Suppressor macrophage treated with lipopolysaccharide for 1 hour (primary cell): ENCODE results near the gene MLLT10.

Experiments used
- DNase-seq, 3 donors: peaks; one replicate each; pipeline ENCODE4 v3.0.0-alpha.2; 2020 to 2022

The MLLT10 gene

DNA sequence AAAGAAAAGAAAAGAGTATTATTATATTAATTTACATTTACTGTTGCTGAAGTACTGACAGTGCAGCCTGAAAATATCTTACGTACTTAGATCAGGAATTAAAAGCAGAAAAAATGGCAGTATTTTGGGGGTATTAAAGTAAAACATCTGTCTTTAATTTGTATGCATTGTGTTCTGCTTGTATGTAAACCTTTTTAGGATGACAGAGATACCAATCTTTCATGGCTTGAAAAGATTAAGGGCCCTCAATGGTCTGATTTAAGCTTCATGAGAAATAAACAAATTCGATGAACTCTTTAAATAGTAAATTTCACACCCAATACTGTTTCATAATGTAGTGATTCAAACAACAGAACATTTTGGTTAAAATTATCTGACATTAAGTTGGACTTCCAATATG is 116.3 kb downstream of the MLLT10 start:
- no peak for DNase-seq

DNA sequence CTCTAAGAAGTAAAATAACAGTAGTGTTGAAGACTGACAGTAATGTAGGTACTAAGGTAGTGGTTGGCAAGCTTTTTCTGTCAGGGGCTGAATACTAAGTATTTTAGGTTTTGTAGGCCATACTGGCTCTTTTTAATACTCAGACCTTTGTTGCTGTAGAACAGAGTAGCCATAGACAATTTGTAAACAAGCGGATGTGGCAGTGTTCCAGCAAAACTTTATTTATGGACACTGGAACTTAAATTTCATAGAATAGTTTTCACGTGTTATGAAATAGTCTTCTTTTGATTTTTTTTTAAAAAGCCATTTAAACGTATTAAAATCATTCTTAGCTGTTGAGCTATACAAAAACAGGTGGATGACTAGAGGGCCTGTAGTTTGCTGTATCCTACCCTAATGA is 121.2 kb downstream of the MLLT10 start:
- DNase-seq: no peak

DNA sequence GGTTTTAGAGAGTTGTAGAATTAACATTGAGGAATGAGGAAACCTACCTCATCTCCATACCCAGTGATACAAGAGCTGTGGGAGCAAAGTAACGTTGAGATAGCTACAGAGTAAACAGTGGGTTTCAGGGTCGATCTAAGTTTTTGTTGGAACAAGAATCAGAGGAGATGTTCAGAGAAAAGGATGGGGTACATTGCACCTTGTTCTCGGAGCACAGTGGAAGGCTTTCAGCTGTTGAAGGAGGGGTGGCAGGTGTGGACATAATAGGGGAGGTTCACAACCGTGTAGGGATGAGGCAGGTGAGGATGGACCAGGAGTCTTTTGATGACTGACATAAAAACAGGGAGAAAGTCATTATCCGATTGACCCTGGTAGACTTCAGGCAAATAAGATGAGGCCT is 121.7 kb downstream of the MLLT10 start:
- no peak for DNase-seq

DNA sequence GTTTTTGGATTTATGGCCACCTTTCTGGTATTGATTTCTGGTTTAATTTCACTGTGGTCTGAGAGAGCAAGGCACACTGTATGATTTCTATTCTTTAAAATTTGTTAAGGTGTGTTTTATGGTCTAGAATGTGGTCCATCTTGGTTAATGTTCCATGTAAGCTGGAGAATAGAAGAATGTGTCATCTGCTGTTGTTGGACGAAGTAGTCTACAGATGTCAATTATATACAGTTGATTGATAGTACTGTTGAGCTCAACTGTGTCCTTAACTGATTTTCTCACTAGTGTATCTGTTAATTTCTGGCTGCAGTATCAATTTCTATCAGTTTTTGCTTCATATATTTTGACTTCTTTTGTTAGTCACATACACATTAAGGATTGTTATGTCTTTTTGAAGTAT is 127.1 kb downstream of the MLLT10 start:
- DNase-seq: no peak

DNA sequence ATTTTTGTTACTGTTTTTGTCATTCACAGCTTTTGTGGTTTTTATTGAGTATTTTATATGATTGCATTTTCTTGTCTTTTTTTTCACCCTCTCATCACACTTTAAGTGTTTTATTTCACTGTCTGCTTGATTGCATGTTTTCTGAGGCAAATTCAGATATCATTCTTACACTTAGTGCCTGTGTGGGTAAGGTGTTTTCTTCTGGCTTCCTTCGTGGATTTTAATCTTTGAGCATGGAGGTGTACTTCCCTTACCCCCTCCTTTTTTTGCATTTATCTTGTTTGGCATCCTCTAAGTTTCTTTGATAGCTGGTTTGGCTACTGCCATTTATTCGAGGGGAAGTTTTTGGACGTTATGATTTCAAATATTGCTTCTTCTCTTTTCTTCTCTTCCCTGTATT is 127.9 kb downstream of the MLLT10 start:
- DNase-seq: no peak

DNA sequence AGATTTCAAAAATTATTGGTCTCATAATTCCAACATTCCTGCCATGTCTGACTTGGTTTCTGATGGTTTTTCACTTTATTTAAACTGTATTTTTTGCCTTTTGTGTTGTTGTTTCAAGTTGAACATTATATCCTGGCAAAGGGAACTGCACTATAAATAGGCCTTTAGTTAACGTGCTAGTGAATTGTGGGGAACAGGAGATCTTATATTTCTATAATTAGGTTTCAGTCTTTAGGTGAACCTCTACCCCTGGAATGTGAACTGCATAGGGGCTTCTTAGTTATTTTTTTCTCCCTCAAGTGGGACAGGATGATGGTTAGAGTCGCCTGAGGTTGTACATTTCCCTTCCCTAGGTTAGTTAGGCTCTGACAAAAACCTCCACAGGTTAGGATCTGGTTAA is 128.6 kb downstream of the MLLT10 start:
- DNase-seq: no peak

DNA sequence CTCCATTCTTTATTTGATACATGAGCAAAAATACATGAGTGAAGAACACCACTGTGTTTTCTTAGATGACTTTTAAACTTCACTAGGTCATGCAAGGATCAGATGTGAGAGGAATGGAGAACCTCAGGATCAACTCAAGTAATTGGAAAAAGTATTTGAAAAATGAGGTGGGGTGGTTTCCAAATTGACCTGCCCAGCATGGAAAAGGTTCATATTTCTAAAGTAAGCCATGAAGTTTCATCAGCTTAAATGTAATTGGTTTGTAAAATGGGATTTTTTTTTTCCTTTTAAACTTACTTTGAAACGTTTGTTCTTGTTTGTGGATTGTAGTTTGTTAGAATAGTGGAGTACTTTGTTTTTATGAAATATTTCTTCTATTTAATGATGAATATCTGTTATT is 134.8 kb downstream of the MLLT10 start:
- no peak for DNase-seq

DNA sequence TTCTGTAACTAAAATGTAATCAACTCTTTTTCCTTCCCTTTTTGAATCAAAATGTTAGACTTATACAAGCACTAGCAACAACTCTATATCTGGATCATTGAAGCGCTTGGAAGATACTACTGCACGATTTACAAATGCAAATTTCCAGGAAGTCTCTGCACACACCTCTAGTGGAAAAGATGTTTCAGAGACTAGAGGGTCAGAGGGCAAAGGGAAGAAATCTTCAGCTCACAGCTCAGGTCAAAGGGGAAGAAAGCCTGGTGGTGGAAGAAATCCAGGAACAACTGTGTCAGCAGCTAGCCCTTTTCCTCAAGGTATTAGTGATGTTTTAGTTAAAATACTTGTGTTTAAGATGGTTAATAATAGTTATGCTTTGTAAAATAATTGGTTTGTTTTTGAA is 136.4 kb downstream of the MLLT10 start:
- peak in 1 of 3 donors; percentile 8 for DNase-seq

DNA sequence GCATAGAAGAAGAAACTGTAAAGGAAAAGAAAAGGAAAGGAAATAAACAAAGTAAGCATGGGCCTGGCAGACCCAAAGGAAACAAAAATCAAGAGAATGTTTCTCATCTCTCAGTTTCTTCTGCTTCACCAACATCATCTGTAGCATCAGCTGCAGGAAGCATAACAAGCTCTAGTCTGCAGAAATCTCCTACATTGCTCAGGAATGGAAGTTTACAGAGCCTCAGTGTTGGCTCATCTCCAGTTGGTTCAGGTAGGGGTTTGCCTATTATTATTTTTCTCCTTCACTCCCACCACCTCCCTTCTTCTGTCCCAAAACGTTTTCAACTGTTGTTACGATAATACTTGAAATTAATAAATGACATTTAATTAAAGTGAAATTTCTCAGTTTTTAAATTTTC is 139.6 kb downstream of the MLLT10 start:
- no peak for DNase-seq

DNA sequence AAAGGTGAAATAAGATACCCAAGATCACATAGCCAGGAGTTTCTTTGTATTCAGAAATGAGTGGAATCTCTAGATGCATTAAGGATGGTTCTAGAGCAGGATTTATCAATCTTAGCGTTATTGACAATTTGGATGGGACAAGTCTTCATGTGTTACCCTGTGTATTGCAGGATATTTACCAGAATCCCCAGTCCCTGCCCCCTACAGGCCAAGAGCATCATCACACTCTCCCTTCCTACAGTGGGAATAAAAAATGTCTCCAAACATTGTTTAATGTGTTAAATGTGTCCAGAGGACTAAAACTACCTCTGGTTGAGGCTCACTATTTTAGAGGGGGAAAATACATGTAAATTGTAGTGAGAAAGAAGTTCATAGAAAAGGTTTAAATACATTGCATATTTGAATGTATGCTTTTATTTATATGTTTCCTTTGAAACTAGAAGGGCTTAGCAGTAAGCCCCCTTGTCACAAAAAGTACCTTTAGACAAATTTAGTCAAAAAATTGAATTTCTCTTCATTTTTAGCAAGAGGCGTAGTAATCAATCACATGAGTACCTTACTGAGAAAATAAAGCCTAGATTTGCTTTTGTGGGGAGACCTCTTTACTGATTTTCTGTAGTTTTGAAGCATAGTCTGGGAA is 141.2 kb downstream of the MLLT10 start:
- peak; percentile 60 to 63 (median 63) for DNase-seq

DNA sequence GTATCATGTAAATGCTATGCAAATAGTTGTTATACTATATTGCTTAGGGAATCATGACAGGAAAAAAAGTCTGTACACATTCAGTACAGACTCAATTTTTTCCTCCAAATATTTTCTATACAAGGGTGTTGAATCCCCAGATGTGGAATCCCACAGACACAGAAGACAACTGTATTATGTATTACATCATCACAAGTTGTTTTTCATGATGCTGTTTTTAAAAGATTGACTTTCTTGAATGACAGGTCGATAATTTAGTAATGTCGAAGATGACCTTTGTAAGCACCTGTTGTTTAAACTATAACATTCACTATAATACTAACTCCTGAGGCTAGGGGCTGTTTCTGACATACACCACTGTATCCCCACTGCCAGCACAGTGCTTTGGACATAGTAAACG is 143.5 kb downstream of the MLLT10 start:
- DNase-seq: no peak

DNA sequence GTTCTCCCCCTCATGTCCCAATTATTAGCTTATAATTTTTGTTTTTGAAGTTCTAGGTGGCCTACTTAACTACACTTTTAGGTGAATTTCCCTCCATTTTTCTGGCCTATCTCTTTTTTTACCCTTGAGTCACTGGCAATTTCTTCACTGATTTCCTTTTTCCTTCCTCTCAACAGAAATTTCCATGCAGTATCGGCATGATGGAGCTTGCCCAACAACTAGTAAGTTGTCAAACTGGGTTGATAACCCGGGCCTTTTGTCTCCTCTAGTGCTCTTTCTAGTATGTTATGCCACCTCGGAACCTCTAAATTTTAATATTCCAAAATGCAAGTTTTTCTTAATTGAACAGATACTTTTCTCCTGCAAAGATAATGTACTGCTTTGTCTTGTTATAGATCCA is 147.1 kb downstream of the MLLT10 start:
- DNase-seq: no peak

DNA sequence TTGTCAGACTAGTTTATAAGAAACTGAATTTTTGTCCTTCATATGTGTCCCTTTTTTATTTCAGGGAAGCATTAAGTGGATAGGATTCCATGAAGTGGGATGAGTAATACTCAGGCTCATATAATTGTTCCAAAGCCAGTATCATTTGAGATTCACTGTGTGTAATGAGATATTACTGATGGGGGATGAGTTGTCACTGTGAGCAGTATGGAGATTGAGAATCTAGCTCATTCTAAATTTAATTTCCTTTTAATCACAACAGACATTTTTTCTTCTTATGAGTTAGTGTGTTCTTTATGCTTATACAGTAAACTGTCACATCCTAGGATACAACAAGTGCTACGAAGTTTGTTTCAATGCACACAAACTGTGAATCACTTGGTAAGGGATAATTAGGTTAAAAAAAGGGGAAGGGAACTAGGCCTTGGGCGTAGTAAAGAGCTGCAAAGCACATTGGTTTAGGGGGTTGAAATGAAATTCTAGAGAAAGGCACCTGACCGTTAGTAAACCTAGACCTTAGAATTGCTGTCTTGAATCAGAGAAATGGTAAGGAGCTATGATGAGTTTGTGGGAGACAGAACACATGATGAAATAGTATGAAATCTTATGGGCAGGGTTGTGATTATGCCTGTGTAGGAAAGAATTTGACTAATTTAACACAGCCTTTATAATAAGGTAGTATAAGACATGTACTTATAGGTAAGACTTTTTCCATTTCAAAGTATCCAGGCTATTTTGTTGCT is 153.4 kb downstream of the MLLT10 start:
- DNase-seq: no peak

DNA sequence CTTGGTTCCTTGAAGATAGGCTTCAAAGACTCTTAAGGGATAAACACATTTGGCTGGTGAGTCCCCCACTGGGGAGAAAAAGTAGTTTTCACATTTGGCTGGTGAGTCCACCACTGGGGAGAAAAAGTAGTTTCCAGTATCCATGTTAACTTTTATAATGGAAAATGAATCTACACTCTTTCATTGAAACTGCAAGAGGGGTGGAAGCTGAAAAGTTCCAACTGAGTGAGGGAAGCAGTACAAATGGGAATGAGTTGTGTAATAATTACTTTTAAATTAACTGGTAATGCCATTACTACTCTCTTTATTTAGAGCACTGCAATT is 153.9 kb downstream of the MLLT10 start:
- no peak for DNase-seq

DNA sequence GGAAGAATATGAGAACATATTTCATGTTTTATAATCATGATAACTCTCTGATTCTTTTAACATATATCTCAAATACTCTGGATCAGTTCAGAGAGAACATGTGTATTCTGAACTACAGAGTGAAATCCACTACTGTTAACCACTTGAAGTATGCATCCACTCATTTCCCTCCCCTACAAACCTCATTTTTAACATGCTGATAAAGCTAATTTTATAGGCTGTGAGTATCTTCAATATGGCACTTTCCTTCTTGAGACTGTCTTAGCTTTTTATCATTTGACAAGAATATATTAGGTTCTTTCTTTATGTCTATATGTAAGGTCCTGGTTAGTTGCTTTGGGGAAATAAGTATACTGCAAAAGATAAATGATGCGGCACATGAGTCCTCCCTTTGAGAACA is 154.8 kb downstream of the MLLT10 start:
- DNase-seq: no peak

DNA sequence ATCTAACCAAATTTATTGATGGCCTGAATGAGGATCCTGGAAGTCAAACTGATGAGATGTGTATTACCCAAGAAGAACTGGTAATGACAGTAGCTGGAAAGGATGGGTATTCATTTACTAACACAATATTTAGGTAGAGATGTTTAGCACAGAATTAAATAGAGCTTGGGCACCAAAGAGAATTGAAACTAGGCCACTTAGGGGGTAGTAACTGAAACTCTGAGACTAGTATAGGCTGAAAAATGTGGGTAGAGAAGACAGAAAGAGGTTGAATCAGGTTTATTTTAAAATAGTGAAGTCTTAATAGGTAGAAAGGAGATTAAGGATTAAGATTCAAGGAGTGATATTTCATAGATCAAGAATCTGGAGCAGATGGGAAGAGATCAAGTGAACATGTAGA is 155.8 kb downstream of the MLLT10 start:
- DNase-seq: no peak

DNA sequence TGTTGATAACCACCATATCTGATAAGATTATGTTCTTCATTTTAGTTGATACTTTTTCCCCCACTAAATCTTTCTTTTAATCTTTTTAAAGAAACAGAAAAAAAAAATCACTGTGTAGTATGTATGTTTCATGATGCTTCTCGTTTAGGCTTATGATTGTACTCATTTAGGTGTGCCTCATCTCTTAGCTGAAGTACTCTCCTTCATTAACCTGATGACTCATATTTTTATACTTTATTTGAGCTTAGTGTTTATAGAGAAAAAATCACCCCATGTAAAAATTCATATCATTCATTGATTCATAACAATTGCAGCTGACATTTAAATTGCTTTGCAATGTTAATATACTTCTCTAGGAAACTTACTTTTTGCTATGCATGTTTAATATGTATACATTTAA is 158.9 kb downstream of the MLLT10 start:
- DNase-seq: no peak

DNA sequence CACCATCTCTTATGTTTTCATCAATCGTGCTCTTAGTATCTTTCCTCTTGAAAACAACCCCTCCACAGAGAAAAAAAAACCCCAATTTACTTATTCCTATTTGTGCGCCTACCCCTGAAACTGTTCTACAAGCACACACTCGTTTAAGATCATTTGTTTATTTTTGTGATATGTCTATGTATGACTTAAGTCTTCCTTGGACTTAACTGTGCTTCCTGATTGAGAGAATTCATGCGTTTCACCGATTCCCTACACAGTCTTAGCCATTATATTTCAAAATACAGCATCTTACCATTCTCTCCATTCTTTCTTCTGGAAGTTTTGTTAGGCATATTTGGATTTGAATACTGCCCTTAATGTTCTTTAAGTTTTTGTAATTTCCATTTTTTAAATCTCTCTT is 159.4 kb downstream of the MLLT10 start:
- DNase-seq: no peak

DNA sequence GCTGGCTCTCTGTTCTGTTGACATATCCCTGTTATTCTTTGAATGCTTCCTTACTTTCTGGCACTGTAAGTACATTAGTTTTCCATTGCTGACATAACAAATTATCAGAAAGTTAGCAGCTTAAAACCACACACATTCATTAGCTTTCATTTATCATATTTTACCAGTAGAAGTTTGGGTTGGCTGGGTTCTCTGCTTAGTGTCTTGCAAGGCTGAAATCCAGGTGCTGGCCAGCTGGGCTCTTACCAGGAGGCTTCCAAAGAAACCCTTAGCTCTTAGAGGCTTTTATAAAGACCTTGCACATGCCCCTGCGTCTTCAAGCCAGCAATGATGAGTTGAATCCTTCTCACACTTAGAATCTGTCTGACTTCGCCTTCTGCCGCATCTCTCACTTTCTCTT is 160.6 kb downstream of the MLLT10 start:
- no peak for DNase-seq

DNA sequence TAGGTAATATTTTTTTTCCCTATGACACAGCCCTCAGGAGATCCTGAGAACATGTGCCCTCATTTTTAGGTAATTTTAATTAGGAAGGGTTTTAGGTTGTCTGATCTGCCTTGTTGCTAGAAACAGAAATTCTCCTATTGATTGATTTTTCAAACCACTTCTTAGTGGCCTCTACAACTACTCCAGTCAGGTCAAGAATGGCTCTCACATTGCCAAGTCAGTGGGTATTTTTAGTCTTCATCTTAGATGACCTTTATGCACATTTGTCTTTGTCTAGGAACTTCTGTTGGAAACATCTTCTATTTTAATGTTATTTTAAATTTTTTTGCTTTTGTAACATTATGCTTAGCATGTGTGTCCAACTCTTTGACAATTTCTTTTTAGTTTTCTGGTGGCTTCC is 162.3 kb downstream of the MLLT10 start:
- DNase-seq: no peak

DNA sequence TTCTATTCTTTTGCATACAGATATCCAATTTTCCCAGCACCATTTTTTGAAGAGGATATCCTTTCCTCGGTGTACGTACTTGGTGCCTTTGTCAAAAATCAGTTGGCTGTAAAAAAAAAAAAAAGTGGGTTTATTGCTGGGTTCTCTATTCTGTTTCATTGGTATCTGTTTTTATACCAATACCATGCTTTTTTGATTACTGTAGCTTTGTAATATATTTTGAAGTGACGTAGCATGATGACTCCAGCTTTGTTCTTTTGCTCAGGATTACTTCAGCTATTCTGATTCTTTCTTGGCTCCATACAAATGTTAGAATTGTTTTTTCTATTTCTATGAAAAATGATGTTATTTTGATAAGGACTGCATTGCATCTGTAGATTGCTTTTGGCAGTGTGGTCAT is 165.5 kb downstream of the MLLT10 start:
- no peak for DNase-seq

DNA sequence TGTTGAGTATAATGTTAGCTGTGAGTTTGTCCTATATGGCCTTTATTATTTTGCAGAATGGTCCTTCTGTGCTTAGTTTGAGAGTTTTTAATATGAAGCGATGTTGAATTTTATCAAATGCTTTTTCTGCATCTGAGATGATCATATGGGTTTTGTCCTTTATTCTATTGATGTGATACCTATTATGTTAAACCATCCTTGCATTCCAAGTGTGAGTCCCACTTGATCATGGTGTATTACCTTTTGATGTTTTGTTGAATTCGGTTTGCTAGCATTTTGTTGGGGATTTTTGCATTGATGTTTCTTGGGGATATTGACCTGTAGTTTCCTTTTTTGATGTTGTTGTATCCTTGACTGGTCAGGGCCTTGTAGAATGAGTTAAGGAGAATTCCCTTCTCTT is 166.4 kb downstream of the MLLT10 start:
- DNase-seq: no peak

DNA sequence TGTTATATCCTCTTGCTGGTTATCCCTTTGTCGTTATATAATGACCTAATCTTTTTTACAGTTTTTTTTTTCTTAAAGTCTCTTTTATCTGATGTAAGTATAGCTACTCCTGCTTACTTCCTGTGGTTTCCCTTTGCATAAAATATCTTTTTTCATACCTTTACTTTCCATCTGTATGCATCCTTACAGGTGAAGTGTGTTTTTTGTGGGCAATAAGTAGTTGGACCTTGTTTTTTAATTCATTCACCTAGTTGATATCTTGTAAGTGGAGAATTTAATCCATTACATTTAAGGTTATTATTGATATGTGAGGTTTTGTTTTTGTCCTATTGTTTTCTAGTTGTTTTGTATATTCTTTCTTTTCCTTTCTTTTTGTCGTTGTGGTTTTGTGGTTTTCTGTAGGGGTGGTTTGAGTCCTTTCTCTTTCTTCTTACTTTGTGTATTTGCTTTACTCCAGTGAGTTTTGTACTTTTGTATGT is 168.6 kb downstream of the MLLT10 start:
- no peak for DNase-seq

DNA sequence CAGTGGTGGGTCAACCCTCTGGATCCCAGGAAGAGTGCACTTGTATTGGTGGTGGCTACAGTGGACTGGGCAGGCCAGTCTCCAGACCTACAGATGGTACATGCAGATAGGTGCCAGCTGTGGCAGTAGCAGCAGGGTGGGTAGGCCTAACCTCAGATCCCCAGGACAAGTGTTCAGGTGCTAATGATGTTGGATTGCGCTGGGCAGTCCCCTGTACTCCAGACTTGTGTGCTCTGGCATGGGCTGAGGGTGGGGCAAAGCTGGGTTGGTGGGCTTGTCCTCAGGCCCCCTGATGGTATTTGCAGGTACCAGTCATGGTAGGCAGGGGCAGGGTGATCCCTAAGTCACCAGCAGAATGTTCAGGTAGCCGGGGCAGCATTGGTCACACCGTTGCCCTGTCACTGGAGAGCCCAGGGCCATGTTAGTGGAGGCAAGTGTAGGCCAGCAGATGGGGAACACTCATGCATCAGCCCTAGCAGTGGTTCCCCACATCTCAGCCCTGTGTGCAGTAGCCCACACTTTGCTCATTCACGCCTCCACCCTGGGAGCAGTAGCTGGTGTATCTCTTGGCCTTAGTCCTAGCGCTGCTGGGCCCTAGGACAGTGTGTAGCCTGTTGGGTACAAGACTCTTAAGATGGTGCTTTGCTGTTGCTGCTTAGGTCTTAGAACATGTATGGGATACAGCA is 171.3 kb downstream of the MLLT10 start:
- DNase-seq: no peak

DNA sequence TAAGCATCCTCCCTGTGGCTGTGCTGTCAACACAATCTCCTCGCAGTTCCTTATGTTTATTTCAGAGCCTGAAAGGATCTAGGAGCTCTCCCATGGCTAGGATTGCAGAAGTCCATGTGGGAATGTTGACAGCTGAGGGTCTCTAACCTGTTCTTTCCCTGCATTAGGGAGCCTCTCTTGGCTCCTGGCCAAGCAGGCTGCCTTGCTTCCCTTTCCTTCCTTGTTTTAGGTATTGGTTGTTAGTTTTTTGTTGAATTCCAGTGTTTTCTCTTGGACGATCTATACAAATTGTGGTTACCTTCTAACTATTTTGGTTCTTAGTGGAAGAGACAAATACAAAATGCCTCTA is 171.8 kb downstream of the MLLT10 start:
- DNase-seq: no peak
